GM18909 (cell line): ENCODE results near the gene MAPK6.

Source experiments
- ATAC-seq: cut with Tn5 transposase; IDR thresholded peaks from one replicate; pipeline ENCODE4 v1.9.1; 2021; ENCODE audit warnings: mild to moderate bottlenecking; ENCODE audit not compliant: unreplicated experiment, poor library complexity

The MAPK6 gene

GRCh38 chr15:52008698-52009434 lies 10.2 kb upstream of the MAPK6 start:
- ATAC-seq: peak; percentile 29

DNA sequence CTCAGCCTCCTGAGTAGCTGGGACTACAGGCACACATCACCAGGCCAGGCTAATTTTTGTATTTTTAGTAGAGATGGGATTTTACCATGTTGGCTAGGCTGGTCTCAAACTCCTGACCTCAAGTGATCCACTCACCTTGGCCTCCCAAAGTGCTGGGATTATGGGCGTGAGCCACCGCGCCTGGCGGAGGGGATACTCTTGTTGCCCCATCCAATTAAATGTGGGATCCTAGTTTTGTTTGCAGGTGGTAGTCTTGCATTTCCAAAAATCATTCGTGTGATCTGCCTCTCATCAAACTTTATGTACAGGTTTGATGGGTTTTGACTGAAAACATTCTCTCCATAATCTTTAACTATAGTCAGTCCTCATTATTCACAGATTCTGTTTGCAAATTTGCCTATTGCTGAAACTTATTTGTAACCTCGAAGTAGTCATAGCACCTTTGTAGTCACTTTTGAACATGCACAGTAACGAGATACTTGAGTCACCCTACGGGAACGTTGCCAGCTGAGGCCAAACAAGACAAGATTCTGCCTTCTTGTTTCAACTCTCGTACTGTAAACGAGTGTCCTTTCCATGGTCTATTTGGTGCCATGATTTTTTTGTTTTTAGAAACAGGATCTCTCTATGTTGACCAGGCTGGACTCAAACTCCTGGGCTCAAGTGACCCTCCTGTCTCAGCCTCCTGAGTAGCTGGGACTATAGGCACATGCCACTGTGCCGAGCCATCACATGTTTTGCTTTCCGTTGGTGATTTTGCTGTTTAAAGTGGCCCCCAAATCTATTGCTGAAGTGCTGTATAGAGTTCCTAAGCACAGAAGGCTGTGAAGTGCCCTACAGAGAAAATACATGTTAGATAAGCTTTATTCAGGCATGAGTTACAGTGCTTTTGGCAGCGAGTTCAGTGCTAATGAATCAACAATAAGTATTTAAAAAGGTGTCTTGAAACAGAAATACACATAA lies 8.1 kb upstream of the MAPK6 start:
- ATAC-seq: no peak

GRCh38 chr15:52011711-52012144 lies 7.3 kb upstream of the MAPK6 start:
- ATAC-seq: no peak

- no peak for ATAC-seq
Measured at GRCh38 chr15:52012210-52012609, 6.8 kb upstream of the MAPK6 start.

DNA sequence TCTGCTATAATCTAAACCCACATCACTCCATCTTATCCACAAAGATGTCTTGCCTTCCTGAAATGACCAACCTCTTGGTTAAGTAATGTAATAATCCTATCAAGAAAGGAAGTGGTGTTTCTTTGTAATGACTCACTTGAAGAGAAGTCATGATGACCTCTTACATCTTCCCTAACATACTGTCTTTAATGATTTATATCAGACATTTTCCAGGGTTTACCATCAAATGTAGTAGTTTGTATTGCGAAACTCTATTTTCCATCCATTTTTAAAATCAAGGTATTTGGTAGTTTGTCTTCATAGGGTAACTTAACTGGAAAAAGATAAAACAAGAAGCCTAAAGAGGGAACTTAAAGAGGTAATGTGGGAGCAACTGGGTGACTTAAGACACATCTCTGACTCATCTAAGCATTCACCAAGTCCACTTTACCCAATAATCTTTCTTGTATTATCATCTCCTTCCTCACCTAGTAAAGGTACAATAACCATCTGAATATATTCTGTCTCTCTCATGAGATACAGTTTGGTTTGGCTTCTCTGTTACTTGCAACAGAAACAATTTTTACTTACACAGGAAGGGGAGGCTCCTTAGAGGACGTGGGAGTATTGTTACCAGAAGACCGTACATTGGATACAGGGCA lies 5.7 kb upstream of the MAPK6 start:
- peak; percentile 52 for ATAC-seq

- no peak for ATAC-seq
Measured at GRCh38 chr15:52014616-52015015, 4.4 kb upstream of the MAPK6 start.

GRCh38 chr15:52016316-52016715 lies 2.7 kb upstream of the MAPK6 start:
- ATAC-seq: no peak

- ATAC-seq: no peak
Measured at GRCh38 chr15:52018244-52018643, 775 bp upstream of the MAPK6 start.

- peak; percentile 63 for ATAC-seq
Measured at GRCh38 chr15:52019394-52020220, 588 bp downstream of the MAPK6 start.

GRCh38 chr15:52020221-52021085 lies 1.4 kb downstream of the MAPK6 start:
- no peak for ATAC-seq

GRCh38 chr15:52021128-52021671 lies 2.2 kb downstream of the MAPK6 start:
- ATAC-seq: no peak

GRCh38 chr15:52021892-52022540 lies 3.0 kb downstream of the MAPK6 start:
- no peak for ATAC-seq

- no peak for ATAC-seq
Measured at GRCh38 chr15:52023169-52023922, 4.3 kb downstream of the MAPK6 start.

- ATAC-seq: no peak
Measured at GRCh38 chr15:52028431-52029093, 9.5 kb downstream of the MAPK6 start.

GRCh38 chr15:52030010-52030409 lies 11.0 kb downstream of the MAPK6 start:
- ATAC-seq: no peak

DNA sequence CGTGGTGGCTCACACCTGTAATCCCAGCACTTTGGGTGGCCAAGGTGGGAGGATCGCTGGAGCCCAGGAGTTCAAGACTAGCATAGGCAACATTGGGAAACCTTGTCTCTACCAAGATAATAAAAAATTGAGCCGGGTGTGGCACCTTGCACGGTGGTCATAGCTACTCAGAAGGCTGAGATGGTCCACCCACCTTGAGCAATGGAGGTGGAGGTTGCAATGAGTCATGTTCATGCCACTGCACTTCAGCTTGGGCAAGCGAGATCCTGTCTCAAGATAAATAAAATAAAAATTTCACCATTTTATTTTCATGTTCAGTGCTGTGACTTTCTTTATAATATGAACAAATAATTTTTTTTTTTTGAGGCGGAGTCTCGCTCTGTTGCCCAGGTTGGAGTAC lies 12.5 kb downstream of the MAPK6 start:
- no peak for ATAC-seq

GRCh38 chr15:52037889-52038505 lies 19.0 kb downstream of the MAPK6 start:
- no peak for ATAC-seq
